ENCODE data around the gene HS3ST5.

- no peak for TF ChIP-seq POLR2A (IDR thresholded peaks at IDR 0.05)
- TF ChIP-seq, protein P1, sequence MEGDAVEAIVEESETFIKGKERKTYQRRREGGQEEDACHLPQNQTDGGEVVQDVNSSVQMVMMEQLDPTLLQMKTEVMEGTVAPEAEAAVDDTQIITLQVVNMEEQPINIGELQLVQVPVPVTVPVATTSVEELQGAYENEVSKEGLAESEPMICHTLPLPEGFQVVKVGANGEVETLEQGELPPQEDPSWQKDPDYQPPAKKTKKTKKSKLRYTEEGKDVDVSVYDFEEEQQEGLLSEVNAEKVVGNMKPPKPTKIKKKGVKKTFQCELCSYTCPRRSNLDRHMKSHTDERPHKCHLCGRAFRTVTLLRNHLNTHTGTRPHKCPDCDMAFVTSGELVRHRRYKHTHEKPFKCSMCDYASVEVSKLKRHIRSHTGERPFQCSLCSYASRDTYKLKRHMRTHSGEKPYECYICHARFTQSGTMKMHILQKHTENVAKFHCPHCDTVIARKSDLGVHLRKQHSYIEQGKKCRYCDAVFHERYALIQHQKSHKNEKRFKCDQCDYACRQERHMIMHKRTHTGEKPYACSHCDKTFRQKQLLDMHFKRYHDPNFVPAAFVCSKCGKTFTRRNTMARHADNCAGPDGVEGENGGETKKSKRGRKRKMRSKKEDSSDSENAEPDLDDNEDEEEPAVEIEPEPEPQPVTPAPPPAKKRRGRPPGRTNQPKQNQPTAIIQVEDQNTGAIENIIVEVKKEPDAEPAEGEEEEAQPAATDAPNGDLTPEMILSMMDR (IDR thresholded peaks at IDR 0.05), result no peak
Observed at GRCh38 chr6:114051031-114051430, 291.8 kb downstream of the HS3ST5 start.

Measured in prostate gland (tissue), 2 donors.